ENCODE data around the gene SETBP1. TPM values are rescaled to one million over a fixed set of nuclear protein-coding genes. Genes with fewer than 3 reads are reported as not detected.
A peak's percentile ranks its signal among the peaks of the same experiment; 100 is the strongest.

The SETBP1 gene
- total RNA-seq, 1 donor from 2014 or later = 39.5 TPM

DNA sequence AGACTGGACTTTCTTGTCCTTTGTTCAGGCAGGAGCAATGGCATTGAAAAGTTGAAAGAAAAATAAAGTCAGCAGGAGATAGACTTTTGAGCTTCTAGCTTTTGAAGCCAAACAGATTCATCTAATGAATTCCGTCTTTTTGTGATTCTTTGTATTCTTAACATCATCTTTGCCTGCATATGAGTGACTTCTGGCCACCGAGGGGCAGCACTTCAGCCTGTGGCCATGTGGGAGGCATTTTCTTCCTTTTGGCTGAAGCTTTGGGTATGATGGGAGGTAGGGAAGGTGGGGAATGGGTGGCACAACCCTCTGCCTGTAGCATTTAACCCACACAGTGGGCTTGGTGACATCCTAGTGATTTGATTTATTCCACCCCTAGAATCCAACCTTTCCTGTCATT is 220.6 kb downstream of the SETBP1 start:
- no peaks in the 10 kb centered on the region for H3K9me3 ChIP-seq
- H3K4me3 ChIP-seq = no peak overlapping the region
- TF ChIP-seq, protein P1, sequence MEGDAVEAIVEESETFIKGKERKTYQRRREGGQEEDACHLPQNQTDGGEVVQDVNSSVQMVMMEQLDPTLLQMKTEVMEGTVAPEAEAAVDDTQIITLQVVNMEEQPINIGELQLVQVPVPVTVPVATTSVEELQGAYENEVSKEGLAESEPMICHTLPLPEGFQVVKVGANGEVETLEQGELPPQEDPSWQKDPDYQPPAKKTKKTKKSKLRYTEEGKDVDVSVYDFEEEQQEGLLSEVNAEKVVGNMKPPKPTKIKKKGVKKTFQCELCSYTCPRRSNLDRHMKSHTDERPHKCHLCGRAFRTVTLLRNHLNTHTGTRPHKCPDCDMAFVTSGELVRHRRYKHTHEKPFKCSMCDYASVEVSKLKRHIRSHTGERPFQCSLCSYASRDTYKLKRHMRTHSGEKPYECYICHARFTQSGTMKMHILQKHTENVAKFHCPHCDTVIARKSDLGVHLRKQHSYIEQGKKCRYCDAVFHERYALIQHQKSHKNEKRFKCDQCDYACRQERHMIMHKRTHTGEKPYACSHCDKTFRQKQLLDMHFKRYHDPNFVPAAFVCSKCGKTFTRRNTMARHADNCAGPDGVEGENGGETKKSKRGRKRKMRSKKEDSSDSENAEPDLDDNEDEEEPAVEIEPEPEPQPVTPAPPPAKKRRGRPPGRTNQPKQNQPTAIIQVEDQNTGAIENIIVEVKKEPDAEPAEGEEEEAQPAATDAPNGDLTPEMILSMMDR (IDR thresholded peaks at IDR 0.05) = peak; percentile 13
- H3K27ac ChIP-seq = no peak overlapping the region
- H3K4me1 ChIP-seq = peaks cover 3% of the 10 kb centered on the region
- intact Hi-C loops (cut with DNase I) = no loop called here
- DNase-seq (no peak), ATAC-seq (no peak)
- no peaks in the 10 kb centered on the region for H3K27me3 ChIP-seq
- no peaks in the 10 kb centered on the region for H3K36me3 ChIP-seq

DNA sequence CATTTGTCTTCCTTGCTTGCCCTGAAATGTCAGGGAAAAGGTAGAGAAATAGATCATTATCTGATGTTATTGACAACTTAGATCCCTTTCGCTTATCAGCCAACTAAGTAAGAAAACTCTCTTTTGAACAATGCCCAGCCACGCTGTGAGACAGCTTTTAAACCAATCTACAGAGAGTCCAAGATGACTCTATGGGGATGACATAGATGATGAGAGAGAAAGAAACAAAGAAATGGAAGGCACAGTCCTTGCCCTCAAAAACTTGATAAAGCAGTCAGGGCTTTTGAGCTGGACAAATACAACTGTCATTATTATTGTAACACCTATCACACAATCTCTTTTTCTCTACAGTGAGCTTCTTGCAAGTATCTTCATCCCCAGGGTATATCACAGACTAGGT is 222.6 kb downstream of the SETBP1 start:
- H3K27ac ChIP-seq = no peak overlapping the region
- peaks cover 2% of the 10 kb centered on the region for H3K4me1 ChIP-seq
- TF ChIP-seq, protein P1 (IDR thresholded peaks at IDR 0.05) = no peak
- no peak for ATAC-seq
- no peak for DNase-seq
- intact Hi-C loops (cut with DNase I) = no loop called here
- H3K36me3 ChIP-seq = no peaks in the 10 kb centered on the region
- H3K27me3 ChIP-seq = no peaks in the 10 kb centered on the region
- no peaks in the 10 kb centered on the region for H3K9me3 ChIP-seq
- H3K4me3 ChIP-seq = no peak overlapping the region

DNA sequence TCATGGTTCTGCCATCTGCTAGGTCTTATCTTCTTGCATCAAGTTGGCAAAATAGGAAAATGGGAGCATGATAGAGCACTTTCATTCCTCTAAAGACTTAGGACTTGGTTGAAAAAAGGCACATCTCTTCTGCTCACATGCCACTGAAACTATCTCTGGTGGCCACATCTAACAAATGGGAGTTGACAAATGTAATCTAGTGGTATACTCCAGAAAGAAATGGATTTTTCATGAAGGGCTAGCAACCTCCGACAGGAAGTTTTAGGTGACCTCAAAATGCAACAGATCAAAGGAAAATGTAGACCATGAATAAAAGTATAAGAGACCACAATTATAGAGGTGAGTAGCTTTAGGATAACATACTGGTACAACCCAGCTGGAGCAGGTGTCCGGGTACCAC is 224.1 kb downstream of the SETBP1 start:
- no peaks in the 10 kb centered on the region for H3K27me3 ChIP-seq
- TF ChIP-seq, protein P1 (IDR thresholded peaks at IDR 0.05) = no peak
- H3K4me3 ChIP-seq = no peak overlapping the region
- ATAC-seq (no peak), DNase-seq (no peak)
- intact Hi-C loops (cut with DNase I) = no loop called here
- no peaks in the 10 kb centered on the region for H3K9me3 ChIP-seq
- no peaks in the 10 kb centered on the region for H3K4me1 ChIP-seq
- no peaks in the 10 kb centered on the region for H3K36me3 ChIP-seq
- H3K27ac ChIP-seq = no peak overlapping the region

DNA sequence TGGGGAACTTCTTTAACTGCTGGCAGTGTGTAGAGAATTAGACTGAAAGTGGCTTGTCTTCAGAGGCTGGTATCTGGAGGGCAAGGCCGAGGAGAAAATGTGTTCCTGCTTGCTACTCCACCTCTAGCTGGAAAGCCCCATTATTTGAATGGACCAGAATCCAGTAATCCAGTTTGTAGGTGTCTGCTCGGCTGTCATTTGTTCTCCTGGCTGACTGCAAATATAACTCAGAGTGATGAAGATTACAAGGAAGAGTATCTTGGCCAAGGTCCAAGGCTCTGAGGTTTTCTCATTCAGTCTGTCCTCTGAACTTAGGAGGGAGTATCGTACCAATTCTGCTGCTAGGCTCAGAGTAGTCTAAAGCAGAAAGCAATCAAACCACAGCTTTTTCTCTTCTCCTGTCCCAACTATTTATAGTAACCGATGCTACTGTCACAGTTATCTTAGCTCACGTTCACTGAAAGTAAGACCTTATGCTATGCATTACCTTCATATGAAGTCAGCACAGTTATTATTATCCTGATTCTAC is 228.6 kb downstream of the SETBP1 start:
- ATAC-seq = no peak
- intact Hi-C loops (cut with DNase I) = no loop called here
- Histone ChIP-seq H3K27me3 (no peaks in the 10 kb centered on the region), H3K9me3 (no peaks in the 10 kb centered on the region), H3K36me3 (no peaks in the 10 kb centered on the region), H3K27ac (no peak overlapping the region), H3K4me3 (no peak overlapping the region), H3K4me1 (no peaks in the 10 kb centered on the region)
- TF ChIP-seq, protein P1 (IDR thresholded peaks at IDR 0.05) = no peak
- DNase-seq = no peak

DNA sequence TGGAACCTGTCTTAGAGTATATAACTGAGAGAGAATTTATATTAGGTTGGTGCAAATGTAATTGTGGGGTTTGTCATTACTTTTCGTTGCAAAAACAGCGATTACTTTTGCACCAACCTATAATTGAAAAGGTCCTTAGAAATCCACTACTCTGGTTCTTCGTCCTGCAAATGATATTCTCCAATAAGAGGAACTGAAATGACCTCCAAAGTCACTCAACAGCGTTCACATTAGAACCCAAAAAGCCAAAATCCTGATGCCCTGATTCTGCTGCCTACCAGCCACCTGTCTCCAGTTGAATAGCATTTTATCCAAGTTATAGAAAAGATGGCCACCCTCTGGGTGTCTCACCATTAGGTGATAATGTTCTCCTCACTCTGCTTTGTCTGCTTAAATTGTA is 230.6 kb downstream of the SETBP1 start:
- no peak overlapping the region for H3K4me3 ChIP-seq
- H3K4me1 ChIP-seq = no peaks in the 10 kb centered on the region
- no peaks in the 10 kb centered on the region for H3K36me3 ChIP-seq
- no peaks in the 10 kb centered on the region for H3K9me3 ChIP-seq
- ATAC-seq = no peak
- no peaks in the 10 kb centered on the region for H3K27me3 ChIP-seq
- TF ChIP-seq, protein P1 (IDR thresholded peaks at IDR 0.05) = no peak
- no peak for DNase-seq
- intact Hi-C loops (cut with DNase I) = no loop called here
- no peak overlapping the region for H3K27ac ChIP-seq

DNA sequence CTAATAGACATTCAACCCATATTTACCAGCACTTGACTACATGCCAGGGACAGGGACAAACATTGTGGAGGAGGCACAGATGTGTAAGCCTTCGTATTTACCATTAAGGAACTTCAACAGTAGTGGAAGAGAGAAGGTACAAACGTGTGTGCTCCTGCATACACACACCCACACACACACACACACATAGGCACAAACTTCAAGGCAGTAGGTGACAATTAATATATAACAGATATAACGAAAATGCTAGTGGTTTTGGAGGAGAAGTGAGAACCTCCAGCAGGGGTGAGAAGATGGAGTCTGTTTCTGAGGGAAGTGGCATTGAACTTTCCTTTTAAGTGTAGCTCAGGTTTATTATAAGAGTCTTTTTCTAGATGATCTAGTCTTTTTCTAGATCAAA is 231.1 kb downstream of the SETBP1 start:
- Histone ChIP-seq H3K4me1 (peaks cover 1% of the 10 kb centered on the region), H3K27ac (no peak overlapping the region), H3K36me3 (no peaks in the 10 kb centered on the region), H3K4me3 (no peak overlapping the region), H3K27me3 (no peaks in the 10 kb centered on the region), H3K9me3 (no peaks in the 10 kb centered on the region)
- intact Hi-C loops (cut with DNase I) = no loop called here
- ATAC-seq (no peak), DNase-seq (no peak)
- TF ChIP-seq, protein P1 (IDR thresholded peaks at IDR 0.05) = no peak
